HG02938 (cell line): ENCODE results near the gene ZNF516.
A peak's percentile ranks its signal among the peaks of the same experiment; 100 is the strongest.
"Not testable (repeated sequence)": the region's sequence is repeated elsewhere in the genome, so short reads cannot be mapped to it uniquely, and the experiment has no call there.

Experiments used
- ATAC-seq: cut with Tn5 transposase; IDR thresholded peaks from one replicate; pipeline ENCODE4 v1.9.1; 2021; ENCODE audit warnings: mild to moderate bottlenecking, moderate library complexity; ENCODE audit not compliant: unreplicated experiment

The ZNF516 gene, protein sequence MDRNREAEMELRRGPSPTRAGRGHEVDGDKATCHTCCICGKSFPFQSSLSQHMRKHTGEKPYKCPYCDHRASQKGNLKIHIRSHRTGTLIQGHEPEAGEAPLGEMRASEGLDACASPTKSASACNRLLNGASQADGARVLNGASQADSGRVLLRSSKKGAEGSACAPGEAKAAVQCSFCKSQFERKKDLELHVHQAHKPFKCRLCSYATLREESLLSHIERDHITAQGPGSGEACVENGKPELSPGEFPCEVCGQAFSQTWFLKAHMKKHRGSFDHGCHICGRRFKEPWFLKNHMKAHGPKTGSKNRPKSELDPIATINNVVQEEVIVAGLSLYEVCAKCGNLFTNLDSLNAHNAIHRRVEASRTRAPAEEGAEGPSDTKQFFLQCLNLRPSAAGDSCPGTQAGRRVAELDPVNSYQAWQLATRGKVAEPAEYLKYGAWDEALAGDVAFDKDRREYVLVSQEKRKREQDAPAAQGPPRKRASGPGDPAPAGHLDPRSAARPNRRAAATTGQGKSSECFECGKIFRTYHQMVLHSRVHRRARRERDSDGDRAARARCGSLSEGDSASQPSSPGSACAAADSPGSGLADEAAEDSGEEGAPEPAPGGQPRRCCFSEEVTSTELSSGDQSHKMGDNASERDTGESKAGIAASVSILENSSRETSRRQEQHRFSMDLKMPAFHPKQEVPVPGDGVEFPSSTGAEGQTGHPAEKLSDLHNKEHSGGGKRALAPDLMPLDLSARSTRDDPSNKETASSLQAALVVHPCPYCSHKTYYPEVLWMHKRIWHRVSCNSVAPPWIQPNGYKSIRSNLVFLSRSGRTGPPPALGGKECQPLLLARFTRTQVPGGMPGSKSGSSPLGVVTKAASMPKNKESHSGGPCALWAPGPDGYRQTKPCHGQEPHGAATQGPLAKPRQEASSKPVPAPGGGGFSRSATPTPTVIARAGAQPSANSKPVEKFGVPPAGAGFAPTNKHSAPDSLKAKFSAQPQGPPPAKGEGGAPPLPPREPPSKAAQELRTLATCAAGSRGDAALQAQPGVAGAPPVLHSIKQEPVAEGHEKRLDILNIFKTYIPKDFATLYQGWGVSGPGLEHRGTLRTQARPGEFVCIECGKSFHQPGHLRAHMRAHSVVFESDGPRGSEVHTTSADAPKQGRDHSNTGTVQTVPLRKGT

DNA sequence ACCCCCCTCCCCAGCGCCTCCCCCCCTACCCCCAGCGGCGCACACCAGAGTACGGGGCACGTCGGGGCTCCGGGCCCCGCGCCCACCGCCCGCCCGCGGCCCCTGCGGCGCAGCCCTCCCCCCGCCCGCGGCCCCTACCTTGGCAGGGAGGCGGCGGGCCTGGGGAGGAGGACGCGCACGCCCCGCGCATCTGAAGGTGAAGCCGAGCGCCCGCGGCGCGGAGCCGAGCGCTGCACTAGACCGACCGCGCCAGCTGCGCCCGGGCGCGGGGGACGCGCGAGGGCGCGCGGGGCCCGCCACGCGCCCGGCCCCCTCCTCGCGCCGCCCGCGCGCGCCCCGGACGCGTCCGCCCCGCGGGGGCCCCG lies at the start of gene ZNF516:
TSS of gene ZNF516 (minus strand) at position 237 of the 365 bp plus-strand sequence. CDS start 52,188 bp downstream, outside the sequence.
- no peak for ATAC-seq

GRCh38 chr18:76538846-76539245 lies 43.8 kb upstream of the ZNF516 start:
- ATAC-seq: no peak

DNA sequence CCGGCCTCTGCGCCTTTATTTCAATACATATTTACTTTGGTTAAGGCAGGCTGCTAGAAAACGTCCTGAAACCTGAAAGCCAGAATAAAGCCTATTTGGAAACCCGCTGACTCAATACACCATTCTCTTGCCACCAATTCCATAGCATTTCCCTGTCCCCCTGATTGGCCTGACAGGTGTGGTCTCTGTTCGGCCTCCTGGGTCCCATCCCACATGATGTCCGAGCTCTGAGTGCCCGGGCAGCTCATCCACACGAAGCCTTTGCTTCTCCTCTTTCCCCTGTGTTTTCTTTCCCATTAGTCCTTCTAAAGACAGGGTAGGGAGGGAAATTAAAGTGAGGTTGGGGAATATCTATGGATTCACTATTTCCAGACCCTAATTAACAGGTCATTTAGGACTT lies 42.6 kb upstream of the ZNF516 start:
- ATAC-seq: no peak

- not testable (repeated sequence) for ATAC-seq
Measured at GRCh38 chr18:76536593-76536992, 41.6 kb upstream of the ZNF516 start.

- ATAC-seq: no peak
Measured at GRCh38 chr18:76532875-76533274, 37.8 kb upstream of the ZNF516 start.

DNA sequence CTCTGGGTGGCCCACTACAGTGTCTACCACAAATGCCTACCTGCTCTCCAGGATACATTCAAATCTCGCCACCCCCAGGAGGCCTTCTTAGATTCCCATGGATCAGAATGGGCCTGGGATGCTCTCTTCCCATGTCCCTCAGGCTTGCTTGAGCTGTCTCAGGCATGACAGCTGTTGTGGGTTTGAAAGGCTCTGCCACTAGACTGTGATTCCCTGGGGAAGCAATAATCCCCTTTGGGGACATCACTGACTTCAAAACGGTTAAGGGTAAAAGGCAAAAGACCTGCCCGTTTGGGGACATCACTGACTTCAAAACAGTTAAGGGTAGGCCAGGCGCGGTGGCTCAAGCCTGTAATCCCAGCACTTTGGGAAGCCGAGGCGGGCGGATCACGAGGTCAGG lies 35.8 kb upstream of the ZNF516 start:
- no peak for ATAC-seq

GRCh38 chr18:76530391-76530790 lies 35.3 kb upstream of the ZNF516 start:
- no peak for ATAC-seq

DNA sequence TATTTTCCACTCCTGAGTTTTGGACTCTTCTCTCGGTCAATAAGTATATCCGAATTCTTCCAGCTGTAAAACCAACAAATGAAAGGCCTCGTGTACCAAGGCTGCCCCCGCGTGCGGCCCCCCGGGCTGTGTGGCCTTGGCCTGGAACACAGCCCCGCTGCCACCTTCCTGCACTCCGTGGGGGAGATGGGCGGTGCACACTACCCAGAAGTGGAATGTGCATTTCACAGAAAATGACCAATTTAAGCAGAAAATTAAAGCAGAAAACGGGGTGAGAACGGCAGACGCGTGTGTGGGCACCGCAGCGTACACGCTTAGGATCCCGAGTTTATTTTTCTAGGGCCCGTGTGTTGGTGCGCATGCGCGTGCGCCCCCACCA lies 34.4 kb upstream of the ZNF516 start:
- no peak for ATAC-seq

- ATAC-seq: peak; percentile 61
Measured at GRCh38 chr18:76528477-76529432, 33.7 kb upstream of the ZNF516 start.

DNA sequence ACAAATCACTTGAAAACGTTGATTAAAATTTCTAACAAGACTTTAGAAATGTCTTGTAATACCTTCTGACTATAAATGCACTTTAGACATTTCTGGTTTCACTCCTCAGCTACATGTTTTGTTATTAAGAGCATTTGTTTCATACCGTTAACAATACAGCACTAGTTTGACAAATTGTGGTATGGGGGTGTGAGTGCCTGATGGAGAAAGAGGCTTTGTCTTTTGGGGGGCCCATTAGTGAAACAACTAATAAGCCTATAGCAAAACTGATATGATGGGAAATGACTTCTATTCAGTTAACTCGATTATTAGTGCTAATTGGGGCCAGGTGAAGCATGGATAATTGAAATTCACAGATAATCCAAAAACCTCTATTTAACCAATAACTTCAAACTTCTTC lies 30.9 kb upstream of the ZNF516 start:
- no peak for ATAC-seq

DNA sequence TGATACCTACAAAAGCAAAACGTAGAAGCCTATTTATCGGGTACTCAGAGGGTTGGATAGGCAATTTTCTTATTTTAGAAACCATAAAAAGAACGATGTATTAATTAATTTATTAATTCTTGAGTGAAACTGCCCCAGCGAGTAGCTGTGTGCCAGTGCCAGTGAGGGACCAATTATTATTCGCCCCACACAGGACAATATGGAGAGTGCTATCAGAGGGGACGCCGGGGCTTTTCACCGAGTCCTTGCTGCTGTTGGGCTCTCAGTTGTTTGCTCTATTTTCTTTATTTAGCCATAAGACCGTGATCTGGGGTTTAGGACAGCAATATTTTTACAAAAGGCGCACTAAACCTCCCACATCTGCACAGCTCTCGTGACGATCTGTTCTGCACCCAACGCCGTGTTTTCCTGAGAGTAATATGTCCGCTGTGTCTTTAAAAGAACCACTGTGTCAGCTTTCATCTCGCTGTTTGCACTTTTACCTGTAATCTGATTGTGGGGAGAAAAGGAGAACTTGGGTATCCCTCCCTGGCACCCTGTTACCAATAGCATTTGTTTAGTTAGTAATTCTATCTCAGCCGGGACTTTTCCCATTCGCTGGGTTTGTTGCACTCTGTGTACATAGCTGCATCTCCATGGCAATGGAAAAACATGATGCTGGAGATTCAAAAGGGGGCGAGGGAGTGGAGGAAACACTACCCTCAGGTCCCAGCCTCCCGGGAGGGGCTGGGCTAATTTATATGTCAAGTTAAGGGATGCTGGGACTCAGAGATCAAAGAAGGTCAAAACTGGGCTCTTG lies 30.1 kb upstream of the ZNF516 start:
- ATAC-seq: no peak

- no peak for ATAC-seq
Measured at GRCh38 chr18:76524477-76524876, 29.4 kb upstream of the ZNF516 start.

DNA sequence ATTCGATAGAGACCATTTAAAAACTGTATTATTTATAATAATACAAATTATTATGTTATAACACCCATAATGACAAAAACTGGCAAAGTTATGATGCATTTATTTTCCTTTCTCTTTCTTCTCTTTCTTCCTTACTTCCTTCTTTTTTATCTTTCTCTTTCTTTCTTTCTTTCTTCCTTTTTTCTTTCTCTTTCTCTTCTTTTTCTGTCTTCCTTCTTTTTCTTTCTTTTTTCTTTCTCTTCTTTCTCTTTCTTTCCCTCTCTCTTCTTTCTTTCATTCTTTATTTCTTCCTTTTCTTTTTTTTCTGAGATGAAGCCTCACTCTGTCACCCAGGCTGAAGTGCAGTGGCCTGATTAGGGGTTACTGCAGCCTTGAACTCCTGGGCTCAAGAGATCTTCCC lies 27.5 kb upstream of the ZNF516 start:
- ATAC-seq: no peak

GRCh38 chr18:76522122-76522503 lies 27.1 kb upstream of the ZNF516 start:
- no peak for ATAC-seq

DNA sequence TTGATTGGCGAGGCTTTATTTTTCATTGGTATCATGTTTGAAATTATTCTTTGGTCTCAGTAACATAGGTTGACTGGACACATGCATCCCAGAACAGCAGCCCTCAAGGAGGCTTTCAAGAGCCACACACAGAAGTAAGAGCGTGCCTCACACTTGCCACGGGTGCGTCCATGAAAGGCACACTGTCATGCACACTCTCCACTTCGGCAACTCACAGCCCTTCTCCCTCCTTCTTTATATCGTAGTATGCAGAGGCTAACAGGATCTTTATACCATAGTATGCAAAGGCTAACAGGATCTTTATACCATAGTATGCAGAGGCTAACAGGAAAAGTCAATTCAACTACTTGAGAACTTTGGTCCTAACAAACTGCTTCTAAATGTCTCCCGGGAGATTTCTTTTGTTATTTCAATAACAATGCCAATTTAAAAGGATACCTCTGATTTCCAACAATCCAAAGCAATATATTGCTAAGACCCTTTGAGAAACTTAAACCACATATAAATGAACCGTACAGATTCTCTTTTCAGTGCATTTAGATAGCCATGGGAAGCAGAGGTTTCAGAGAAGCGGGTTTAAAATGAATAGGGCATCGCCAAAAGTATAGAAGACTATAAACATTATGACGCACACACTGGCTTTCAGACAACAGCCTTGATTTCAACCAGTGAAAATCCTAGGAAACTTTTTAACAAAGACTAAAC lies 26.5 kb upstream of the ZNF516 start:
- ATAC-seq: no peak

GRCh38 chr18:76518860-76519538 lies 24.0 kb upstream of the ZNF516 start:
- no peak for ATAC-seq

- no peak for ATAC-seq
Measured at GRCh38 chr18:76518123-76518859, 23.2 kb upstream of the ZNF516 start.

- ATAC-seq: no peak
Measured at GRCh38 chr18:76515576-76515975, 20.5 kb upstream of the ZNF516 start.
